Panc1 (cell line): ENCODE measurements around the gene ALG9. TPM values are rescaled to one million over a fixed set of nuclear protein-coding genes. Genes with fewer than 3 reads are reported as not detected.

Experiments
- ATAC-seq: fragments of 200-7000 bp; cut with Tn5 transposase; 2 replicates; pipeline ENCODE4 v1.9.1; 2020; ENCODE audit warnings: mild to moderate bottlenecking, moderate library complexity
- BruUV-seq: library from RNA; stranded (reverse); fragments of 400-500 nt; replicated peaks from 2 replicates; lab custom pipeline; 2021; lab: Mats Ljungman, UMichigan
- CTCF ChIA-PET: fragments of 300-600 bp; sonication (Branson Sonifier 250); formaldehyde crosslinking; loops from one replicate; lab custom pipeline; 2022; ENCODE audit warnings: antibody characterized with exemption; lab: Charles Lee
- POLR2A ChIA-PET: fragments of 300-600 bp; sonication (Branson Sonifier 250); formaldehyde crosslinking; loops from one replicate; lab custom pipeline; 2022; ENCODE audit warnings: antibody characterized with exemption; lab: Charles Lee
- DNase-seq: peaks from one replicate; pipeline ENCODE4 v3.0.0-alpha.2; 2010; ENCODE audit warnings: low read depth, low spot score
- H3K27ac ChIP-seq: 2 replicates; pipeline ENCODE4 v1.5.1; 2011; ENCODE audit warnings: mild to moderate bottlenecking, low read length, inconsistent platforms
- H3K27me3 ChIP-seq: fragments of 200-500 bp; sonication (Bioruptor generic); 2 replicates; pipeline ENCODE4 v1.6.0; 2014; ENCODE audit warnings: low read length, inconsistent platforms; ENCODE audit not compliant: control insufficient read depth, insufficient read depth
- H3K36me3 ChIP-seq: fragments of 200-500 bp; sonication (Bioruptor generic); 2 replicates; pipeline ENCODE4 v1.5.1; 2014; ENCODE audit warnings: inconsistent platforms, mild to moderate bottlenecking, low read length, moderate library complexity; ENCODE audit not compliant: control insufficient read depth, insufficient read depth
- H3K4me1 ChIP-seq: 2 replicates; pipeline ENCODE4 v1.5.1; 2011; ENCODE audit warnings: inconsistent platforms, mild to moderate bottlenecking, low read length, moderate library complexity; ENCODE audit not compliant: control insufficient read depth, insufficient read depth
- H3K4me3 ChIP-seq, 2 experiments: 2 replicates each; pipeline ENCODE4 v1.5.1; 2011 to 2012; ENCODE audit warnings: low read depth in 2 of 2, low read length in 2 of 2, mild to moderate bottlenecking in 2 of 2, inconsistent platforms in 1 of 2, moderate library complexity in 1 of 2
- H3K9me3 ChIP-seq: fragments of 200-500 bp; sonication (Bioruptor generic); 2 replicates; pipeline ENCODE4 v1.5.1; 2014; ENCODE audit warnings: low read depth, mild to moderate bottlenecking, inconsistent platforms, low read length, moderate library complexity; ENCODE audit not compliant: control insufficient read depth, insufficient read depth
- CTCF ChIP-seq: fragments of 450-650 bp; IDR thresholded peaks from 2 replicates; pipeline ENCODE4 v1.5.1; 2017; ENCODE audit warnings: mild to moderate bottlenecking
- POLR2AphosphoS5 ChIP-seq: IDR thresholded peaks from 2 replicates; pipeline ENCODE4 v1.6.1; 2012; ENCODE audit warnings: mild to moderate bottlenecking, low read depth, low read length, moderate library complexity
- REST ChIP-seq, 2 experiments: IDR thresholded peaks; 2 replicates each; pipeline ENCODE4 v1.6.1; 2011 to 2012; ENCODE audit warnings: low read depth in 2 of 2, control low read depth in 1 of 2, low read length in 1 of 2, mild to moderate bottlenecking in 1 of 2, moderate library complexity in 1 of 2; ENCODE audit not compliant: insufficient read depth in 1 of 2
- SIN3A ChIP-seq: IDR thresholded peaks from 2 replicates; pipeline ENCODE4 v1.6.1; 2012; ENCODE audit warnings: low read depth, mild to moderate bottlenecking, low read length, moderate library complexity, borderline replicate concordance; ENCODE audit not compliant: insufficient read depth
- TCF7L2 ChIP-seq: IDR thresholded peaks from 2 replicates; pipeline ENCODE4 v1.6.1; 2011; ENCODE audit warnings: mild to moderate bottlenecking, low read depth, low read length, inconsistent platforms
- in situ Hi-C: cut with HindIII; loops from 2 replicates; pipeline ENCODE4 v1.10.0; 2016; ENCODE audit warnings: low sequenced_read_pairs, low pct_unique_long_range_greater_than_20kb
- intact Hi-C: fragments of 100-400 bp; cut with micrococcal nuclease; formaldehyde crosslinking; loops from one replicate; pipeline ENCODE4 v1.10.0; 2022; ENCODE audit not compliant: unreplicated experiment
- total RNA-seq: library from RNA; stranded (reverse); gene quantifications from one replicate; pipeline ENCODE4 v1.2.1, GENCODE V29; 2021; ENCODE audit not compliant: unreplicated experiment

Gene ALG9
- total RNA-seq, 1 experiment from 2014 or later = 27.1 TPM

GRCh38 chr11:111792955-111793500 lies 78.4 kb downstream of the ALG9 start:
- in situ Hi-C loops (no loop called here), intact Hi-C loops (no loop called here)
- Histone ChIP-seq H3K9me3 (no peaks in the 10 kb centered on the region), H3K36me3 (no peaks in the 10 kb centered on the region), H3K27me3 (no peaks in the 10 kb centered on the region), H3K4me3 (no peak overlapping the region), H3K27ac (no peak overlapping the region), H3K4me1 (no peaks in the 10 kb centered on the region)
- DNase-seq (no peak), ATAC-seq (no peak)
- TF ChIP-seq REST (IDR thresholded peaks at IDR 0.05; ENCODE audit: insufficient read depth in 1 of 2, low read depth in 2 of 2, low read length in 1 of 2) = no peak
- no peak for TF ChIP-seq TCF7L2
- no peak for TF ChIP-seq CTCF
- TF ChIP-seq SIN3A = no peak
- no peak for TF ChIP-seq POLR2AphosphoS5
- CTCF ChIA-PET = interaction anchor here (0.6 to 1.1 kb wide), 2 partner anchors 16 to 114 kb away, joined by 3 to 7 read pairs; no protein-coding TSS in a partner anchor
- no TSS peak for BruUV-seq
- POLR2A ChIA-PET = interaction anchor here (0.5 kb wide), 2 partner anchors 28 to 198 kb away, joined by 3 read pairs; no protein-coding TSS in a partner anchor

GRCh38 chr11:111792314-111792713 lies 79.1 kb downstream of the ALG9 start:
- in situ Hi-C loops = no loop called here
- Histone ChIP-seq H3K27me3 (no peaks in the 10 kb centered on the region), H3K4me3 (no peak overlapping the region), H3K4me1 (no peaks in the 10 kb centered on the region), H3K27ac (no peak overlapping the region), H3K36me3 (no peaks in the 10 kb centered on the region), H3K9me3 (no peaks in the 10 kb centered on the region)
- ATAC-seq = no peak
- intact Hi-C loops = no loop called here
- CTCF ChIA-PET = interaction anchor here (0.6 kb wide), 1 partner anchor 11 kb away, joined by 4 read pairs; no protein-coding TSS in a partner anchor
- BruUV-seq = no TSS peak
- POLR2A ChIA-PET = no interaction called here
- TF ChIP-seq SIN3A (no peak), REST (IDR thresholded peaks at IDR 0.05; ENCODE audit: insufficient read depth in 1 of 2, low read depth in 2 of 2, low read length in 1 of 2) (no peak), TCF7L2 (no peak), POLR2AphosphoS5 (no peak), CTCF (no peak)
- no peak for DNase-seq
